HepG2 (cell line): ENCODE data around the gene ANKRD40. TPM values are rescaled to one million over a fixed set of nuclear protein-coding genes. Genes with fewer than 3 reads are reported as not detected.

ENCODE experiments used
- AKNA ChIP-seq: sonication (generic); formaldehyde crosslinking; IDR thresholded peaks from 2 replicates; pipeline ENCODE4 v1.4.0; 2020; ENCODE audit warnings: missing genetic modification reagents, borderline replicate concordance
- KAT7 ChIP-seq: IDR thresholded peaks from 2 replicates; pipeline ENCODE4 v1.6.1; 2018; ENCODE audit warnings: borderline replicate concordance, missing compliant biosample characterization
- MEIS1 ChIP-seq: sonication (generic); formaldehyde crosslinking; IDR thresholded peaks from 2 replicates; pipeline ENCODE4 v1.9.0; 2021; ENCODE audit warnings: mild to moderate bottlenecking, missing genetic modification reagents, moderate library complexity, borderline replicate concordance
- MIXL1 ChIP-seq: IDR thresholded peaks from 2 replicates; pipeline ENCODE4 v1.6.1; 2016
- MLX ChIP-seq: IDR thresholded peaks from 2 replicates; pipeline ENCODE4 v1.6.1; 2016
- MXD4 ChIP-seq: IDR thresholded peaks from 2 replicates; pipeline ENCODE4 v1.6.1; 2016; ENCODE audit warnings: mild to moderate bottlenecking, missing biosample characterization, missing genetic modification reagents
- RCOR2 ChIP-seq: IDR thresholded peaks from 2 replicates; pipeline ENCODE4 v1.6.1; 2016; ENCODE audit warnings: missing biosample characterization, missing genetic modification reagents
- ZGPAT ChIP-seq: IDR thresholded peaks from 2 replicates; pipeline ENCODE4 v1.6.1; 2016; ENCODE audit warnings: mild to moderate bottlenecking
- ZNF121 ChIP-seq: sonication (generic); formaldehyde crosslinking; IDR thresholded peaks from 2 replicates; pipeline ENCODE4 v1.5.0; 2020; ENCODE audit warnings: mild to moderate bottlenecking, missing genetic modification reagents
- ZNF552 ChIP-seq: sonication (generic); formaldehyde crosslinking; IDR thresholded peaks from 2 replicates; pipeline ENCODE4 v1.9.0; 2022; ENCODE audit warnings: missing genetic modification reagents, mild to moderate bottlenecking, borderline replicate concordance
- ZNF670 ChIP-seq: sonication (generic); formaldehyde crosslinking; IDR thresholded peaks from 2 replicates; pipeline ENCODE4 v1.8.0; 2022; ENCODE audit warnings: mild to moderate bottlenecking, missing genetic modification reagents, borderline replicate concordance
- polyA plus RNA-seq, 8 experiments: library from polyadenylated mRNA; depleted of rRNA in 3 of 8; stranded (reverse) in 7 of 8; unstranded in 1 of 8; fragments of >200 nt; fragmentation: Illumina TruSeq in 4 of 8; extraction: Trizol in 4 of 8; gene quantifications; 2 replicates each; pipeline versions ENCODE4 v1.2.1 to v1.2.3, GENCODE V29; 2011 to 2016; ENCODE audit warnings: low read depth in 4 of 8, missing spikeins in 1 of 8, mixed read lengths in 1 of 8; ENCODE audit not compliant: insufficient read depth in 1 of 8
- total RNA-seq, 5 experiments: library from RNA; depleted of rRNA; stranded (reverse); fragments of >200 nt; fragmentation: Illumina TruSeq; extraction: Trizol; gene quantifications; 2 replicates each; pipeline ENCODE4 v1.2.3, GENCODE V29; 2016; ENCODE audit warnings: low read depth in 1 of 5
- TF ChIP-seq, protein P1 (sequence below): sonication (generic); formaldehyde crosslinking; IDR thresholded peaks from 2 replicates; pipeline ENCODE4 v1.4.0; 2020; ENCODE audit warnings: missing genetic modification reagents, borderline replicate concordance
- TF ChIP-seq, protein P2 (sequence below): sonication (generic); formaldehyde crosslinking; IDR thresholded peaks from 2 replicates; pipeline ENCODE4 v1.4.0; 2020; ENCODE audit warnings: mild to moderate bottlenecking, missing genetic modification reagents, borderline replicate concordance

Gene ANKRD40
- total and polyA plus RNA-seq, 2 of the 13 experiments (the other 11 are each of a cell fraction or from before 2014, with no cell fraction given), result 35.0 to 46.4 TPM

DNA sequence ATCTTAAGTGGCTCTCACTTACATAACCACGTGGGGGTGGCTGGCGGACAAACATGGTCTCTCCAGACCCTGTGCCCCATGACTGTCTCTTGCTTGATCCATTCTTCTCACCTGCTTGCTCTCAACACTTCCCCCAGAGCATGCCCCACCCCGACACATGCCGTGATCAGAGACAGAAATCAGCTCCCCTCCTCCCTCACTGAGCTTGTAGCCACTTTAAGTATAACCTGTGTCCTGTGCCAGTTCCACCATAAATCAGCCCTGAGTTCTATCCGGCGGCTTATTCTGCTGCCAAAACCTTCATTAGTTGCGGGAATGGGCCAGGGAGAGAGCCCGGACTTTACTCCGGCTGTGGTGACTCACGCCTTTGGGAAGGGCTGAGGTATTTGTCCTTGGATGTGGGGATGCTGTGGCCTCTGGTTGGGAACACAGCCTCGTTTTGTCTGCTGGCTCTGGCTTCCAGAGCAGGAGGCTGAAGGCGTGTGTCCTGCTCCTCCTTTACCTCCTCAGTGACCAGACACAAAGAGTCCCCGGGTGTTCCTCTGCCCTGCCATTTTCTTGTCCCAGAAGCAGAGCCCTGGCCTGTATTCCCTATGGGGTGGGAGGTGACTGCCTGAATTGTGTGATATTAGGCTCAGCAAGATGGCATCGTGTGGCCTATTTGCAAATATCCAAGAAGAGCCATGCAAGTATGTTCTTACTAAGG lies 21.1 kb downstream of the ANKRD40 start (continued):
- TF ChIP-seq, protein P1, sequence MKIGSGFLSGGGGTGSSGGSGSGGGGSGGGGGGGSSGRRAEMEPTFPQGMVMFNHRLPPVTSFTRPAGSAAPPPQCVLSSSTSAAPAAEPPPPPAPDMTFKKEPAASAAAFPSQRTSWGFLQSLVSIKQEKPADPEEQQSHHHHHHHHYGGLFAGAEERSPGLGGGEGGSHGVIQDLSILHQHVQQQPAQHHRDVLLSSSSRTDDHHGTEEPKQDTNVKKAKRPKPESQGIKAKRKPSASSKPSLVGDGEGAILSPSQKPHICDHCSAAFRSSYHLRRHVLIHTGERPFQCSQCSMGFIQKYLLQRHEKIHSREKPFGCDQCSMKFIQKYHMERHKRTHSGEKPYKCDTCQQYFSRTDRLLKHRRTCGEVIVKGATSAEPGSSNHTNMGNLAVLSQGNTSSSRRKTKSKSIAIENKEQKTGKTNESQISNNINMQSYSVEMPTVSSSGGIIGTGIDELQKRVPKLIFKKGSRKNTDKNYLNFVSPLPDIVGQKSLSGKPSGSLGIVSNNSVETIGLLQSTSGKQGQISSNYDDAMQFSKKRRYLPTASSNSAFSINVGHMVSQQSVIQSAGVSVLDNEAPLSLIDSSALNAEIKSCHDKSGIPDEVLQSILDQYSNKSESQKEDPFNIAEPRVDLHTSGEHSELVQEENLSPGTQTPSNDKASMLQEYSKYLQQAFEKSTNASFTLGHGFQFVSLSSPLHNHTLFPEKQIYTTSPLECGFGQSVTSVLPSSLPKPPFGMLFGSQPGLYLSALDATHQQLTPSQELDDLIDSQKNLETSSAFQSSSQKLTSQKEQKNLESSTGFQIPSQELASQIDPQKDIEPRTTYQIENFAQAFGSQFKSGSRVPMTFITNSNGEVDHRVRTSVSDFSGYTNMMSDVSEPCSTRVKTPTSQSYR, result 0 out of 2 replicates have a peak, but pooled peaks have one; percentile 24
- TF ChIP-seq MIXL1 (CRISPR knock-in tag) (peak; percentile 79), MEIS1 (CRISPR knock-in tag) (no peak), RCOR2 (peak; percentile 90), ZNF121 (CRISPR knock-in tag) (no peak), KAT7 (CRISPR knock-in tag) (0 out of 2 replicates have a peak, but pooled peaks have one; percentile 39), MXD4 (peak; percentile 46; the same call in 1 of the 2 replicates), ZNF552 (peak; percentile 49; the same call in 1 of the 2 replicates), MLX (CRISPR knock-in tag) (no peak; the same call in 1 of the 2 replicates), ZGPAT (peak; percentile 85), ZNF670 (CRISPR knock-in tag) (peak; percentile 69; the same call in 1 of the 2 replicates), AKNA (CRISPR knock-in tag) (no peak; the same call in 1 of the 2 replicates)
- TF ChIP-seq, protein P2, sequence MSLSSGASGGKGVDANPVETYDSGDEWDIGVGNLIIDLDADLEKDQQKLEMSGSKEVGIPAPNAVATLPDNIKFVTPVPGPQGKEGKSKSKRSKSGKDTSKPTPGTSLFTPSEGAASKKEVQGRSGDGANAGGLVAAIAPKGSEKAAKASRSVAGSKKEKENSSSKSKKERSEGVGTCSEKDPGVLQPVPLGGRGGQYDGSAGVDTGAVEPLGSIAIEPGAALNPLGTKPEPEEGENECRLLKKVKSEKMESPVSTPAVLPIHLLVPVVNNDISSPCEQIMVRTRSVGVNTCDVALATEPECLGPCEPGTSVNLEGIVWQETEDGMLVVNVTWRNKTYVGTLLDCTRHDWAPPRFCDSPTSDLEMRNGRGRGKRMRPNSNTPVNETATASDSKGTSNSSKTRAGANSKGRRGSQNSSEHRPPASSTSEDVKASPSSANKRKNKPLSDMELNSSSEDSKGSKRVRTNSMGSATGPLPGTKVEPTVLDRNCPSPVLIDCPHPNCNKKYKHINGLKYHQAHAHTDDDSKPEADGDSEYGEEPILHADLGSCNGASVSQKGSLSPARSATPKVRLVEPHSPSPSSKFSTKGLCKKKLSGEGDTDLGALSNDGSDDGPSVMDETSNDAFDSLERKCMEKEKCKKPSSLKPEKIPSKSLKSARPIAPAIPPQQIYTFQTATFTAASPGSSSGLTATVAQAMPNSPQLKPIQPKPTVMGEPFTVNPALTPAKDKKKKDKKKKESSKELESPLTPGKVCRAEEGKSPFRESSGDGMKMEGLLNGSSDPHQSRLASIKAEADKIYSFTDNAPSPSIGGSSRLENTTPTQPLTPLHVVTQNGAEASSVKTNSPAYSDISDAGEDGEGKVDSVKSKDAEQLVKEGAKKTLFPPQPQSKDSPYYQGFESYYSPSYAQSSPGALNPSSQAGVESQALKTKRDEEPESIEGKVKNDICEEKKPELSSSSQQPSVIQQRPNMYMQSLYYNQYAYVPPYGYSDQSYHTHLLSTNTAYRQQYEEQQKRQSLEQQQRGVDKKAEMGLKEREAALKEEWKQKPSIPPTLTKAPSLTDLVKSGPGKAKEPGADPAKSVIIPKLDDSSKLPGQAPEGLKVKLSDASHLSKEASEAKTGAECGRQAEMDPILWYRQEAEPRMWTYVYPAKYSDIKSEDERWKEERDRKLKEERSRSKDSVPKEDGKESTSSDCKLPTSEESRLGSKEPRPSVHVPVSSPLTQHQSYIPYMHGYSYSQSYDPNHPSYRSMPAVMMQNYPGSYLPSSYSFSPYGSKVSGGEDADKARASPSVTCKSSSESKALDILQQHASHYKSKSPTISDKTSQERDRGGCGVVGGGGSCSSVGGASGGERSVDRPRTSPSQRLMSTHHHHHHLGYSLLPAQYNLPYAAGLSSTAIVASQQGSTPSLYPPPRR (CRISPR knock-in tag), result peak; percentile 61; the same call in 1 of the 2 replicates
